IPS-20b (cell line): ENCODE results near the gene MCOLN2.
"Not testable (repeated sequence)": the region's sequence is repeated elsewhere in the genome, so short reads cannot be mapped to it uniquely, and the experiment has no call there.

Source experiments
- H3K27ac ChIP-seq: one replicate; pipeline ENCODE4 v1.5.1; 2013; ENCODE audit warnings: low read length
- H3K27me3 ChIP-seq: 2 replicates; pipeline ENCODE4 v1.6.1; 2013; ENCODE audit warnings: mild to moderate bottlenecking, low read length, inconsistent platforms; ENCODE audit not compliant: insufficient read depth
- H3K36me3 ChIP-seq: 2 replicates; pipeline ENCODE4 v1.6.1; 2013; ENCODE audit warnings: low read depth, mild to moderate bottlenecking, inconsistent platforms, low read length, moderate library complexity; ENCODE audit not compliant: insufficient read depth
- H3K4me1 ChIP-seq: 2 replicates; pipeline ENCODE4 v1.6.1; 2013; ENCODE audit warnings: mild to moderate bottlenecking, control low read depth, inconsistent platforms, low read length, moderate library complexity; ENCODE audit not compliant: insufficient read depth
- H3K4me3 ChIP-seq: 2 replicates; pipeline ENCODE4 v1.5.1; 2013; ENCODE audit warnings: mild to moderate bottlenecking, low read length, inconsistent platforms
- H3K9ac ChIP-seq: 2 replicates; pipeline ENCODE4 v1.6.1; 2013; ENCODE audit warnings: low read depth, mild to moderate bottlenecking, inconsistent platforms, low read length, moderate library complexity
- H3K9me3 ChIP-seq: 2 replicates; pipeline ENCODE4 v1.6.1; 2013; ENCODE audit warnings: mild to moderate bottlenecking, low read depth, low read length, inconsistent platforms; ENCODE audit not compliant: insufficient read depth

MCOLN2 gene

GRCh38 chr1:84912726-84913554 is 84.0 kb downstream of the MCOLN2 start:
- H3K36me3 ChIP-seq, result no peaks in the 10 kb centered on the region
- H3K9ac ChIP-seq, result no peak overlapping the region
- no peaks in the 10 kb centered on the region for H3K27me3 ChIP-seq

DNA sequence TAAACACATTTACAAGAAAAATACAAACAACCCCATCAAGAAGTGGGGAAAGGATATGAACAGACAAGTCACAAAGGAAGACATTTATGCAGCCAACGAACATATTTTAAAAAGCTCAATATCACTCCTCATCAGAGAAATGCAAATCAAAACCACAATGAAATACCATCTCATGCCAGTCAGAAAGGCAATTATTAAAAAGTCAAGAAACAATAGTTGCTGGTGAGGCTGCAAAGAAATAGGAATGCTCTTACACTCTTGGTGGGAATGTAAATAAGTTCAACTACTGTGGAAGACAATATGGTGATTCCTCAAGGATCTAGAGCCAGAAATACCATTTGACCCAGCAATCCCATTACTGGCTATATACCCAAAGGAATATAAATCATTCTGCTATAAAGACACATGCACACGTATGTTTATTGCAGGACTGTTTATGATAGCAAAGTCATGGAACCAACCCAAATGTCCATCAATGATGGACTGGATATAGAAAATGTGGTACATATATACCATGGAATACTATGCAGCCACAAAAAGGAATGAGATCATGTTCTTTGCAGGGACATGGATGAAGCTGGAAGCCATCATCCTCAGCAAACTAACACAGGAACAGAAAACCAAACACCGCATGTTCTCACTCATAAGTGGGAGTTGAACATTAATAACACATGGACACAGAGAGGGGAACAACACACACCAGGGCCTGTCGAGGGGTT is 88.0 kb downstream of the MCOLN2 start:
- not testable (repeated sequence) for H3K27ac ChIP-seq, H3K4me3 ChIP-seq, H3K9me3 ChIP-seq, H3K36me3 ChIP-seq, H3K27me3 ChIP-seq, H3K9ac ChIP-seq
- H3K4me1 ChIP-seq, result peaks cover 10% of the 10 kb centered on the region; the same call in 1 of the 2 replicates

More at GRCh38 chr1:84912726-84913554, 84.0 kb downstream of the MCOLN2 start:
- no peaks in the 10 kb centered on the region; the same call in 1 of the 2 replicates for H3K4me1 ChIP-seq
- no peak overlapping the region for H3K4me3 ChIP-seq
- H3K27ac ChIP-seq, result no peak overlapping the region
- H3K9me3 ChIP-seq, result no peaks in the 10 kb centered on the region

DNA sequence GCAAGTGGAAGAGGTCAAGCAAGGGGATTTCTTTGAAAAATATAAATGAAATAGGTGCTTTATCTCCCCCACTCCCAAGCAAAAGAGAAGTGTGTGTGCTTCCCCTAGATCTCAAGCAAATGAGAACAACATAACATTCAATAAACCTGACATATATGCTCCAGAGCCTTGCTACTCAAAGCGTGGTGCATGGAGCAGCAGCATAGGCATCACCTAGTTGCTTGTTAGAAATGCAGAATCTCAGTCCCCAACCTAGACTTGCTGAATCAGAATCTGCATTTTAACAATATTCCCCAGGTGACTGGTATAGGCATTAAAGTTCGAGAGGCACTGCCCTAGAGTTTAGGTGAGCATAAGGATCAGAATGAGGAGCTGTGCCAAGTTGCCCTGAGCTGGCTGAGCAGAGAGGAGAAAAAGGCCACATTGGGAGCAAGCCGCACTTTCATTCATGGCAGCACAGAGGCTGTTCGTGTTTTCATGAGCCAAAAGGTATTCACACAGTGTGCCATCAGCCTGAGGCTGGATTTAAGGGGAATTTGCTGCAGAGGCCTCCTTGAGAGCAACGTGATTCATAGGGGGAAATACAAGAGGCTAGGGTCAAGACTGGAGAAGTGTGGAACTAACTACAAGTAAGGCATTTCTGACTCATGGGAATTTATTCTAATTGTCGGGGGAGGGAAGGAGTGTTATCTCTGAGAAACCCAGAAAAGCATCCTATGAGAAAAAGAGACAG is 89.7 kb downstream of the MCOLN2 start:
- Histone ChIP-seq H3K4me1 (peaks cover 10% of the 10 kb centered on the region; the same call in 1 of the 2 replicates), H3K27me3 (no peaks in the 10 kb centered on the region), H3K4me3 (no peak overlapping the region), H3K27ac (no peak overlapping the region), H3K9ac (peak overlapping the region; percentile 24; the same call in 1 of the 2 replicates), H3K36me3 (no peaks in the 10 kb centered on the region), H3K9me3 (no peaks in the 10 kb centered on the region)

- H3K27ac ChIP-seq, H3K4me3 ChIP-seq, H3K4me1 ChIP-seq, H3K9me3 ChIP-seq, H3K36me3 ChIP-seq, H3K9ac ChIP-seq, H3K27me3 ChIP-seq: not testable (repeated sequence)
Observed at GRCh38 chr1:84902727-84903126, 94.2 kb downstream of the MCOLN2 start.

GRCh38 chr1:84899969-84900368 is 96.9 kb downstream of the MCOLN2 start:
- peaks cover 9% of the 10 kb centered on the region; the same call in 1 of the 2 replicates for H3K4me1 ChIP-seq
- no peak overlapping the region for H3K27ac ChIP-seq
- H3K4me3 ChIP-seq, result no peak overlapping the region
- 0 out of 2 replicates have a peak, but pooled peaks cover 3% of the 10 kb centered on the region for H3K9me3 ChIP-seq
- no peak overlapping the region for H3K9ac ChIP-seq
- peaks cover 9% of the 10 kb centered on the region; the same call in 1 of the 2 replicates for H3K27me3 ChIP-seq
- H3K36me3 ChIP-seq, result no peaks in the 10 kb centered on the region

DNA sequence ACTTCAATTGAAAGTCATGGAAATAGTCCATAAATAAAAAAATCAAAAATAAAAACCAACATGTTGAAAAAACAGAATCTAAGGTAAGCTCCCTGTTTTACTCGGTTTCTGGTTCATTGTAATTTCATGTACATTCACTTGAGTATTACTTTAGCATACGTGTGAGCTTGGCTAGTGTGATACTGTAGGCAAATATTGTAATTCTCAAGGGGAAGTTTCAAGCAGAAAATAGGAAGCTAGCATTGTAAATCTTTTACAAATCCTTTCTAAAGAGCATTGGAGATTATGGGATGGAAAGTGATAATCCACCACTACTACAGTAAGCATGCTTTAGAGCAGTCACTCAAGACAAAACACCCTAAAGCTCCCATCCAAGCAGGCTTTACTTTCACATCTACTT is 100.6 kb downstream of the MCOLN2 start:
- Histone ChIP-seq H3K9me3 (0 out of 2 replicates have a peak, but pooled peaks cover 3% of the 10 kb centered on the region), H3K4me1 (peaks cover 12% of the 10 kb centered on the region; the same call in 1 of the 2 replicates), H3K9ac (no peak overlapping the region), H3K27ac (no peak overlapping the region), H3K36me3 (no peaks in the 10 kb centered on the region), H3K27me3 (peaks cover 44% of the 10 kb centered on the region), H3K4me3 (no peak overlapping the region)

DNA sequence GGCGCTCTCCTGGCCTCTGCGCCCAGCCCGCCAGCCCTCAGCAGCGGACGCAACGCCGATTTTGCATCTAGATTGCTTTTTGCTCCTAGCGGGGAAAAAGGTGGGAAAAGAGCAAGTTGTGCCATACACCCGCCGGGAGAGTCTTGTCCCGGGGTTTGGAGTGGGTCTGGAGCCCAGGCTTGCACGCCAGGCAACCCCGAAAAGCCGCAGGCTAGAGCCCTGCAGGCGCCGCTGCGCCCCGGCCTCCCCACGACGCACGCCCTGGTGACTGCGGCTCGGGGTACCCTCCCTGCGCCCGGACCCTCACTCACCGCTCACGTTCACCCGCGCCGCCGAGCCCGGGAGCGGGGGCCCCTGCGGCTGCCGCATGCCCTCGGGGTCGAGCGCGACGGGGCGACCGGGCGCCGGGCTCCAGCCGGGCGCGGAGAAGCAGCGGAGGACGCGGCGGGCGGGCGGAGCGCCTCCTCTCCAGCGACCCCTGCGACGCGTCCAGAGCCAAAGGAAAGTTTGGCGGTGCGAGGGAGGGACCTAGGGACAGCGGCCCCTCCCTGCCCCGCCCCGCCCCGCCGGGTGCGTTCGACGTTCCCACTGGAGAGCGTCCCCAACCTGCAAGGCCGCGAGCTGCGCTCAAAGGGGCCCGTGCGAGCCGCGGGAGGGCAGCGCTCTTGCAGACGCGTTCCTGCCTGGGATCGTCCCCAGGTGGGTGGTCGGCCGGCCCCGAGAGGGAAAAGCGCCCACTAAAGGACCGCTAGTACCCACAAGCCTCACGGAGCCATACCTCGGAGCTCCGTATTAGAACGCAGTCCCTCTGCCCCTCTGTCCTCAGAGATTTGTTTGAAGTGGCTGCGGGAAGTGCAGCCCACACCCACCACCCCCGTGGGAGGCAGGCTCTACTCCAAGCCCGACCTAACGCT is 104.0 kb downstream of the MCOLN2 start, which contains the start of gene LPAR3:
TSS of gene LPAR3 (minus strand) at position 502 of the 914 bp plus-strand sequence. CDS start 27,086 bp downstream, outside the sequence.
- Histone ChIP-seq H3K4me3 (peak within 1 kb of the TSS; percentile 82), H3K36me3 (peaks cover 9% of the 10 kb centered on the region; the same call in 1 of the 2 replicates), H3K27ac (no peak within 1 kb of the TSS), H3K4me1 (peaks cover 12% of the 10 kb centered on the region; the same call in 1 of the 2 replicates), H3K9me3 (no peaks in the 10 kb centered on the region), H3K9ac (peak within 1 kb of the TSS; percentile 82), H3K27me3 (peaks cover 47% of the 10 kb centered on the region)

GRCh38 chr1:84890566-84890965 is 106.3 kb downstream of the MCOLN2 start:
- no peak overlapping the region for H3K4me3 ChIP-seq
- no peaks in the 10 kb centered on the region for H3K9me3 ChIP-seq
- no peak overlapping the region for H3K9ac ChIP-seq
- no peak overlapping the region for H3K27ac ChIP-seq
- H3K4me1 ChIP-seq, result peaks cover 8% of the 10 kb centered on the region; the same call in 1 of the 2 replicates
- peaks cover 41% of the 10 kb centered on the region for H3K27me3 ChIP-seq
- H3K36me3 ChIP-seq, result peaks cover 14% of the 10 kb centered on the region; the same call in 1 of the 2 replicates

- Histone ChIP-seq H3K36me3 (peaks cover 25% of the 10 kb centered on the region; the same call in 1 of the 2 replicates), H3K4me1 (no peaks in the 10 kb centered on the region; the same call in 1 of the 2 replicates), H3K9ac (no peak overlapping the region), H3K4me3 (no peak overlapping the region), H3K27ac (no peak overlapping the region), H3K27me3 (peaks cover 32% of the 10 kb centered on the region), H3K9me3 (no peaks in the 10 kb centered on the region)
Observed at GRCh38 chr1:84889437-84889836, 107.5 kb downstream of the MCOLN2 start.

- Histone ChIP-seq H3K9me3 (no peaks in the 10 kb centered on the region), H3K4me1 (no peaks in the 10 kb centered on the region), H3K4me3 (no peak overlapping the region), H3K27me3 (peaks cover 25% of the 10 kb centered on the region), H3K27ac (no peak overlapping the region), H3K9ac (no peak overlapping the region), H3K36me3 (peaks cover 26% of the 10 kb centered on the region; the same call in 1 of the 2 replicates)
Observed at GRCh38 chr1:84888753-84889152, 108.2 kb downstream of the MCOLN2 start.
